A549 (cell line): ENCODE measurements around the gene SEMA4B.

Experiments
- CBX2 ChIP-seq: fragments of 200-600 bp; sonication (generic); IDR thresholded peaks from 2 replicates; pipeline ENCODE4 v1.6.1; 2016; ENCODE audit warnings: low read depth, mild to moderate bottlenecking, borderline replicate concordance
- CEBPB ChIP-seq, 2 experiments: fragments of >200 bp in 1 of 2; sonication (Bioruptor Twin) in 1 of 2; formaldehyde crosslinking in 1 of 2; IDR thresholded peaks; 2 replicates each; pipeline ENCODE4 v1.6.1; 2012 to 2016
- CTCF ChIP-seq: fragments of >200 bp; sonication (Bioruptor Twin); formaldehyde crosslinking; IDR thresholded peaks from 3 replicates; pipeline ENCODE4 v1.5.1; 2016
- HDAC2 ChIP-seq: fragments of 200-600 bp; sonication (generic); IDR thresholded peaks from 2 replicates; pipeline ENCODE4 v1.6.1; 2016
- HOXA7 ChIP-seq: fragments of 250-450 bp; sonication (Bioruptor Pico); IDR thresholded peaks from 2 replicates; pipeline ENCODE4 v1.5.0; 2020; ENCODE audit warnings: mild to moderate bottlenecking, moderate library complexity
- MAX ChIP-seq: IDR thresholded peaks from 2 replicates; pipeline ENCODE4 v1.6.1; 2012
- NPAS2 ChIP-seq: fragments of 250-450 bp; sonication (Bioruptor Pico); IDR thresholded peaks from 2 replicates; pipeline ENCODE4 v1.8.0; 2022; ENCODE audit warnings: mild to moderate bottlenecking, moderate library complexity, borderline replicate concordance
- POLR2A ChIP-seq: IDR thresholded peaks from 2 replicates; pipeline ENCODE4 v1.6.1; 2012; ENCODE audit warnings: mild to moderate bottlenecking, low read length
- RFX5 ChIP-seq: fragments of 450-650 bp; IDR thresholded peaks from 2 replicates; pipeline ENCODE4 v1.7.1; 2014; ENCODE audit warnings: antibody characterized with exemption, mild to moderate bottlenecking, moderate library complexity
- ZFP36 ChIP-seq: fragments of 450-650 bp; IDR thresholded peaks from 2 replicates; pipeline ENCODE4 v1.6.1; 2014; ENCODE audit warnings: borderline replicate concordance; ENCODE audit not compliant: partially characterized antibody

DNA sequence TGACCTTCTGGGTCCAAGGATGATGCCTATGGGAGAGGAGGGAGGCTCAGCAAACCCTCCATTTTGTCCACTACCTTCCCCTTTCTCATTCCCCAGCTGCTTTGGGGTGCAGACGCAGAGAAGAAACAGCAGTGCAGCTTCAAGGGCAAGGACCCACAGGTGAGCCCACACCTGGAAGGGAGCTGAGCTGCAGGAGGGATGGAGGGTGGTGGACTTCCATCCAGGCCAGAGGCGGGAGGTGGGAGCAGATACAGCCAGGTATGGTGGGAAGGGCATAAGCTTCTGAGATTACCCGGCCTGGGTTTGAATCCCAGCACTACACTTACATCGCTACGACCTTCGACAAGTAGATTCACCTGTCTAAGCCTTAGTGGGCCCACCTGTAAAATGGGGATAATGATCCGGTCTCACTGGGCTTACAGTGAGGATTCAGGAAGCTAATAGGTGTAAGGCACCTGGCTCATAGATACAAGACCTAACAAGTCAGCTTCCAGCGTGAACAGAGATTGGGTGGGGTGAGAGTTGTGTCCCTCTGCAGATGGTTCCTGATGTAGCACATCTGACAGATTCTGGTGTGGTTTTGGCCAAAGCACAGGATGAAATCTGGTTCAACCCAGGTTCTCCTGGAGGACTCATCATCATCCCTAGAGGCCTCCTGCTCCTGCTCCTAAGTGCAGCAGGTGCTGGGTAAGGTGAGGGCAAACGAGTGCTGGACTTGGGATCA lies 16.7 kb downstream of the SEMA4B start:
- TF ChIP-seq CTCF (no peak), ZFP36 (no peak), POLR2A (no peak), NPAS2 (no peak), MAX (no peak), HOXA7 (CRISPR knock-in tag) (no peak), CEBPB (IDR thresholded peaks at IDR 0.05) (no peak), RFX5 (no peak), HDAC2 (no peak), CBX2 (no peak)
